LNCaP clone FGC (cell line): ENCODE results near the gene TAF3.

Experiments used
- DNase-seq: peaks from one replicate; pipeline ENCODE4 v3.0.0-alpha.2; 2011; ENCODE audit warnings: low read depth
- H3K4me3 ChIP-seq: 2 replicates; pipeline ENCODE4 v1.5.1; 2011; ENCODE audit warnings: mild to moderate bottlenecking, low read depth, low read length, control low read depth
- CTCF ChIP-seq: IDR thresholded peaks from 2 replicates; pipeline ENCODE4 v1.5.1; 2012; ENCODE audit warnings: mild to moderate bottlenecking; ENCODE audit not compliant: control insufficient read depth, insufficient read depth; ENCODE audit errors: extremely low read depth

Gene TAF3

GRCh38 chr10:8056871-8057331, 238.6 kb downstream of the TAF3 start:
- TF ChIP-seq CTCF, result no peak
- no peak overlapping the region for H3K4me3 ChIP-seq
- DNase-seq, result no peak

- no peak for DNase-seq
- H3K4me3 ChIP-seq, result no peak overlapping the region
These were observed 239.4 kb downstream of the TAF3 start for GRCh38 chr10:8057636-8058273.

GRCh38 chr10:8058274-8059111, 240.2 kb downstream of the TAF3 start:
- no peak overlapping the region for H3K4me3 ChIP-seq
- DNase-seq, result no peak
- no peak for TF ChIP-seq CTCF

More at GRCh38 chr10:8057636-8058273, 239.4 kb downstream of the TAF3 start:
- TF ChIP-seq CTCF, result no peak

- H3K4me3 ChIP-seq, result no peak overlapping the region
- DNase-seq, result no peak
- TF ChIP-seq CTCF, result no peak
These were observed 241.1 kb downstream of the TAF3 start for GRCh38 chr10:8059191-8059936.

- H3K4me3 ChIP-seq, result no peak overlapping the region
- TF ChIP-seq CTCF, result no peak
- no peak for DNase-seq
These were observed 241.9 kb downstream of the TAF3 start for GRCh38 chr10:8060010-8060703.

GRCh38 chr10:8060704-8061121, 242.4 kb downstream of the TAF3 start:
- no peak overlapping the region for H3K4me3 ChIP-seq
- no peak for DNase-seq
- no peak for TF ChIP-seq CTCF
